Neural cell (in vitro differentiated cells): ENCODE data around the gene QSER1. TPM values are rescaled to one million over a fixed set of nuclear protein-coding genes. Genes with fewer than 3 reads are reported as not detected.

ENCODE experiments used
- H2AFZ ChIP-seq: fragments of 200-600, 300-800 bp; sonication (generic), shearing (Covaris generic); 2 replicates; pipeline ENCODE4 v1.6.0; 2014; ENCODE audit warnings: low read depth, mild to moderate bottlenecking, antibody characterized with exemption, low read length, moderate library complexity
- H3F3A ChIP-seq: fragments of 200-600 bp; shearing (Covaris generic); 2 replicates; pipeline ENCODE4 v1.6.1; 2016; ENCODE audit warnings: mild to moderate bottlenecking, moderate library complexity, mixed read lengths, antibody characterized with exemption, low read length; ENCODE audit not compliant: insufficient read depth, poor library complexity, severe bottlenecking
- H3K27ac ChIP-seq: fragments of 200-600, 300-800 bp; sonication (generic), shearing (Covaris generic); 2 replicates; pipeline ENCODE4 v1.5.1; 2014; ENCODE audit warnings: mild to moderate bottlenecking, low read length, moderate library complexity
- H3K27me3 ChIP-seq: fragments of 300-800, 200-600 bp; sonication (generic), shearing (Covaris generic); 2 replicates; pipeline ENCODE4 v1.6.0; 2014; ENCODE audit warnings: mild to moderate bottlenecking, low read depth, low read length, moderate library complexity; ENCODE audit not compliant: insufficient read depth
- H3K36me3 ChIP-seq: fragments of 300-800, 200-600 bp; sonication (generic), shearing (Covaris generic); 2 replicates; pipeline ENCODE4 v1.5.1; 2014; ENCODE audit warnings: mild to moderate bottlenecking, antibody characterized with exemption, low read length, moderate library complexity; ENCODE audit not compliant: insufficient read depth
- H3K4me2 ChIP-seq: fragments of 300-800, 200-600 bp; sonication (generic), shearing (Covaris generic); 2 replicates; pipeline ENCODE4 v1.6.0; 2014; ENCODE audit warnings: mild to moderate bottlenecking, low read length
- H3K4me3 ChIP-seq: fragments of 300-800, 200-600 bp; sonication (generic), shearing (Covaris generic); 2 replicates; pipeline ENCODE4 v1.5.1; 2014; ENCODE audit warnings: mild to moderate bottlenecking, low read length, moderate library complexity
- H3K79me2 ChIP-seq: fragments of 200-600 bp; shearing (Covaris generic); replicated peaks from 2 replicates; pipeline ENCODE4 v1.6.0; 2014; ENCODE audit warnings: mild to moderate bottlenecking, low read length, moderate library complexity; ENCODE audit not compliant: insufficient read depth
- H3K9ac ChIP-seq: fragments of 300-800, 200-600 bp; sonication (generic), shearing (Covaris generic); 2 replicates; pipeline ENCODE4 v1.6.1; 2016; ENCODE audit warnings: mild to moderate bottlenecking, low read length, mixed read lengths
- H3K9me2 ChIP-seq: fragments of 200-600 bp; shearing (Covaris generic); 2 replicates; pipeline ENCODE4 v1.6.1; 2016; ENCODE audit warnings: mild to moderate bottlenecking, low read length, mixed read lengths; ENCODE audit not compliant: insufficient read depth
- H3K9me3 ChIP-seq: fragments of 200-600, 300-800 bp; sonication (generic), shearing (Covaris generic); 2 replicates; pipeline ENCODE4 v1.6.1; 2016; ENCODE audit warnings: mild to moderate bottlenecking, mixed run types, low read length, moderate library complexity, mixed read lengths
- H4K20me1 ChIP-seq: fragments of 200-600 bp; shearing (Covaris generic); 2 replicates; pipeline ENCODE4 v1.6.1; 2016; ENCODE audit warnings: mild to moderate bottlenecking, mixed run types; ENCODE audit not compliant: insufficient read depth
- EP300 ChIP-seq: fragments of 450-650 bp; conservative IDR thresholded peaks from 2 replicates; pipeline ENCODE4 v1.6.1; 2014; ENCODE audit warnings: antibody characterized with exemption, mild to moderate bottlenecking, moderate library complexity; ENCODE audit not compliant: poor library complexity, severe bottlenecking
- EZH2 ChIP-seq: fragments of 200-600, 300-800 bp; shearing (Covaris generic), sonication (generic); IDR thresholded peaks from 2 replicates; pipeline ENCODE4 v1.6.1; 2014; ENCODE audit warnings: antibody characterized with exemption, low read length, borderline replicate concordance, mild to moderate bottlenecking; ENCODE audit not compliant: insufficient read depth, poor library complexity, severe bottlenecking
- MXI1 ChIP-seq: fragments of 450-650 bp; conservative IDR thresholded peaks from 2 replicates; pipeline ENCODE4 v1.6.1; 2014; ENCODE audit warnings: antibody characterized with exemption, mild to moderate bottlenecking; ENCODE audit not compliant: poor library complexity, severe bottlenecking
- POLR2AphosphoS5 ChIP-seq: IDR thresholded peaks from 2 replicates; pipeline ENCODE4 v1.6.1; 2012
- RAD21 ChIP-seq: fragments of 450-650 bp; conservative IDR thresholded peaks from 2 replicates; pipeline ENCODE4 v1.6.1; 2014; ENCODE audit warnings: antibody characterized with exemption, mild to moderate bottlenecking, moderate library complexity
- SMC3 ChIP-seq: fragments of 450-650 bp; conservative IDR thresholded peaks from 2 replicates; pipeline ENCODE4 v1.6.1; 2014; ENCODE audit warnings: antibody characterized with exemption, mild to moderate bottlenecking, moderate library complexity; ENCODE audit not compliant: poor library complexity
- TAF1 ChIP-seq: IDR thresholded peaks from 2 replicates; pipeline ENCODE4 v1.6.1; 2012; ENCODE audit warnings: low read depth
- polyA plus RNA-seq: library from polyadenylated mRNA; depleted of rRNA; stranded (reverse); fragments of >200 nt; gene quantifications from 2 replicates; pipeline ENCODE4 v1.2.3, GENCODE V29; 2014
- TF ChIP-seq, protein P1 (sequence below): fragments of 450-650 bp; IDR thresholded peaks from 2 replicates; pipeline ENCODE4 v1.5.1; 2014; ENCODE audit warnings: antibody characterized with exemption, mild to moderate bottlenecking, moderate library complexity; ENCODE audit not compliant: poor library complexity, severe bottlenecking
- TF ChIP-seq, protein P2 (sequence below): IDR thresholded peaks from 2 replicates; pipeline ENCODE4 v1.6.1; 2012; ENCODE audit warnings: borderline replicate concordance

QSER1 gene
- polyA plus RNA-seq, 1 donor from 2014 or later, result 18.1 TPM

DNA sequence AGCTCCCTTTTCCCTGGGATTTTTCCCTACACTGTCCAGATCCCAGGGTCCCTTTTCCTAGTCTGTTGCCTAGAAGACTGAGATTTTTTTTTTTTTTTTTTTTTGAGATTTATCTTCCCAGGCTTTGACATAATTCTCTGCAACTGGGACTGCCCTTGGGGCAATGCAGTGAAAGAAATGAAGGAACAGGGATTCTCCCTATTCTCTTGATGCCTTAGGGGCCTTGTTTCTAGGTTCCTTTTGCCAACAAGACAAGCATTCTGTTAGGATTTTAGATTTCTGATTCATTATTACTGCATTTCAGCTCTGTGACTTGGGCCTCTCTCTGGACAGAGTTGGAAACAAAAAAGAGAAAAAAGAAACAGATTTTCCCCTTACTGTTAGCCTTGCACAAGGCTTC lies 47.3 kb downstream of the QSER1 start (continued):
- TF ChIP-seq, protein P1, sequence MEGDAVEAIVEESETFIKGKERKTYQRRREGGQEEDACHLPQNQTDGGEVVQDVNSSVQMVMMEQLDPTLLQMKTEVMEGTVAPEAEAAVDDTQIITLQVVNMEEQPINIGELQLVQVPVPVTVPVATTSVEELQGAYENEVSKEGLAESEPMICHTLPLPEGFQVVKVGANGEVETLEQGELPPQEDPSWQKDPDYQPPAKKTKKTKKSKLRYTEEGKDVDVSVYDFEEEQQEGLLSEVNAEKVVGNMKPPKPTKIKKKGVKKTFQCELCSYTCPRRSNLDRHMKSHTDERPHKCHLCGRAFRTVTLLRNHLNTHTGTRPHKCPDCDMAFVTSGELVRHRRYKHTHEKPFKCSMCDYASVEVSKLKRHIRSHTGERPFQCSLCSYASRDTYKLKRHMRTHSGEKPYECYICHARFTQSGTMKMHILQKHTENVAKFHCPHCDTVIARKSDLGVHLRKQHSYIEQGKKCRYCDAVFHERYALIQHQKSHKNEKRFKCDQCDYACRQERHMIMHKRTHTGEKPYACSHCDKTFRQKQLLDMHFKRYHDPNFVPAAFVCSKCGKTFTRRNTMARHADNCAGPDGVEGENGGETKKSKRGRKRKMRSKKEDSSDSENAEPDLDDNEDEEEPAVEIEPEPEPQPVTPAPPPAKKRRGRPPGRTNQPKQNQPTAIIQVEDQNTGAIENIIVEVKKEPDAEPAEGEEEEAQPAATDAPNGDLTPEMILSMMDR, result no peak
- TF ChIP-seq POLR2AphosphoS5 (no peak), TAF1 (no peak)

DNA sequence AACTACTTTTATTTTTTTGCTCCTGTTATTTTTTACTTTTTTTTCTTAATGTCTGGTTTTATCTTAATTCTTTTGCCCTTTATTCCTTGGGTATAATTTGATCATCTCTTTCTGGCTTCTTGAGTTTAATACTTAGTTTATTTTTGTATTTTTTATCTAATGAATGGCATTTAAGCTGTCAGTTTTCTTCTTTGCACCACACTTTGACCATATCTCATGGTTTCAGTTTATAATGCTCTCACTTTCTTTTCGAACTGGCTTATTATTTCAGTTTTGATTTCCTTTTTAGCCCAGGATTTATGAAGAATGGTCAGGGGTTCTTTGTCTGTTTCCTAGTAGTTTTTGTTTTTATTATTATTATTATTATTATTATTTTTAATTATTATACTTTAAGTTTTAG lies 48.3 kb downstream of the QSER1 start:
- Histone ChIP-seq H3K9ac (no peak overlapping the region), H4K20me1 (no peaks in the 10 kb centered on the region), H3K36me3 (peaks cover 12% of the 10 kb centered on the region), H3K9me3 (no peaks in the 10 kb centered on the region), H3K4me2 (no peak overlapping the region), H3K4me3 (no peak overlapping the region), H2AFZ (no peak overlapping the region), H3K27ac (no peak overlapping the region), H3F3A (no peaks in the 10 kb centered on the region), H3K79me2 (peaks cover 25% of the 10 kb centered on the region), H3K27me3 (no peaks in the 10 kb centered on the region), H3K9me2 (no peaks in the 10 kb centered on the region)
- TF ChIP-seq POLR2AphosphoS5, result no peak
- no peak for TF ChIP-seq RAD21
- TF ChIP-seq, protein P2, sequence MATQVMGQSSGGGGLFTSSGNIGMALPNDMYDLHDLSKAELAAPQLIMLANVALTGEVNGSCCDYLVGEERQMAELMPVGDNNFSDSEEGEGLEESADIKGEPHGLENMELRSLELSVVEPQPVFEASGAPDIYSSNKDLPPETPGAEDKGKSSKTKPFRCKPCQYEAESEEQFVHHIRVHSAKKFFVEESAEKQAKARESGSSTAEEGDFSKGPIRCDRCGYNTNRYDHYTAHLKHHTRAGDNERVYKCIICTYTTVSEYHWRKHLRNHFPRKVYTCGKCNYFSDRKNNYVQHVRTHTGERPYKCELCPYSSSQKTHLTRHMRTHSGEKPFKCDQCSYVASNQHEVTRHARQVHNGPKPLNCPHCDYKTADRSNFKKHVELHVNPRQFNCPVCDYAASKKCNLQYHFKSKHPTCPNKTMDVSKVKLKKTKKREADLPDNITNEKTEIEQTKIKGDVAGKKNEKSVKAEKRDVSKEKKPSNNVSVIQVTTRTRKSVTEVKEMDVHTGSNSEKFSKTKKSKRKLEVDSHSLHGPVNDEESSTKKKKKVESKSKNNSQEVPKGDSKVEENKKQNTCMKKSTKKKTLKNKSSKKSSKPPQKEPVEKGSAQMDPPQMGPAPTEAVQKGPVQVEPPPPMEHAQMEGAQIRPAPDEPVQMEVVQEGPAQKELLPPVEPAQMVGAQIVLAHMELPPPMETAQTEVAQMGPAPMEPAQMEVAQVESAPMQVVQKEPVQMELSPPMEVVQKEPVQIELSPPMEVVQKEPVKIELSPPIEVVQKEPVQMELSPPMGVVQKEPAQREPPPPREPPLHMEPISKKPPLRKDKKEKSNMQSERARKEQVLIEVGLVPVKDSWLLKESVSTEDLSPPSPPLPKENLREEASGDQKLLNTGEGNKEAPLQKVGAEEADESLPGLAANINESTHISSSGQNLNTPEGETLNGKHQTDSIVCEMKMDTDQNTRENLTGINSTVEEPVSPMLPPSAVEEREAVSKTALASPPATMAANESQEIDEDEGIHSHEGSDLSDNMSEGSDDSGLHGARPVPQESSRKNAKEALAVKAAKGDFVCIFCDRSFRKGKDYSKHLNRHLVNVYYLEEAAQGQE, result no peak
- TF ChIP-seq MXI1, result no peak
- TF ChIP-seq TAF1, result no peak
- TF ChIP-seq EZH2, result no peak
- no peak for TF ChIP-seq SMC3
- TF ChIP-seq EP300, result no peak
- TF ChIP-seq, protein P1, result no peak

DNA sequence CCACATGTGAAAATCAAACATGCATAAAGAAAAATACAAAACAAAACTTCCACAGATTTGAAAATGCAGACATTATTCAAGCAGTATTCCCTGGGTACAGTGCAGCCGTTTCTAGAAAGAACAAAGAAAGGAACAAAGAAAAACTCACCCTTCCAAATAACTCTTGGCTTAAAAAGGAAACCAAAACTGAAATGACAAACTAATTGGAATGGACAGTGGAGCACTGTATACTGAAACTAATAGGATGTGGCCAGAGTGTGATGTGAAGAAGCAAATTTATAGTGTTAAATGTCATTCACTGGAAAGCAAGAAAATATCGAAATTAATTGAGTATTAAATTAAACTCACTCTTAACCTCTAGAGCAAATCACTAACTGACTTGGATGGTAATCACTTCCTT lies 55.4 kb downstream of the QSER1 start:
- Histone ChIP-seq H2AFZ (no peak overlapping the region), H3K79me2 (peaks cover 13% of the 10 kb centered on the region), H3K4me2 (no peak overlapping the region)

More for the DNA sequence above, 55.4 kb downstream of the QSER1 start:
- H3K9me2 ChIP-seq, result no peaks in the 10 kb centered on the region
- TF ChIP-seq RAD21 (no peak), EZH2 (no peak), POLR2AphosphoS5 (no peak), MXI1 (no peak), TAF1 (no peak), SMC3 (no peak), EP300 (no peak)
- TF ChIP-seq, protein P1, result no peak
- TF ChIP-seq, protein P2, result no peak
- peaks cover 4% of the 10 kb centered on the region for H3K36me3 ChIP-seq
- no peak overlapping the region for H3K9ac ChIP-seq
- H3K27ac ChIP-seq, result no peak overlapping the region
- H4K20me1 ChIP-seq, result no peaks in the 10 kb centered on the region
- no peaks in the 10 kb centered on the region for H3K9me3 ChIP-seq
- no peak overlapping the region for H3K4me3 ChIP-seq
- no peaks in the 10 kb centered on the region for H3F3A ChIP-seq
- H3K27me3 ChIP-seq, result no peaks in the 10 kb centered on the region
